ENCODE data around the gene NFIX. TPM values are rescaled to one million over a fixed set of nuclear protein-coding genes. Genes with fewer than 3 reads are reported as not detected.
A peak's percentile ranks its signal among the peaks of the same experiment; 100 is the strongest.

NFIX gene
- total RNA-seq, 1 experiment from 2014 or later = 69.7 TPM

DNA sequence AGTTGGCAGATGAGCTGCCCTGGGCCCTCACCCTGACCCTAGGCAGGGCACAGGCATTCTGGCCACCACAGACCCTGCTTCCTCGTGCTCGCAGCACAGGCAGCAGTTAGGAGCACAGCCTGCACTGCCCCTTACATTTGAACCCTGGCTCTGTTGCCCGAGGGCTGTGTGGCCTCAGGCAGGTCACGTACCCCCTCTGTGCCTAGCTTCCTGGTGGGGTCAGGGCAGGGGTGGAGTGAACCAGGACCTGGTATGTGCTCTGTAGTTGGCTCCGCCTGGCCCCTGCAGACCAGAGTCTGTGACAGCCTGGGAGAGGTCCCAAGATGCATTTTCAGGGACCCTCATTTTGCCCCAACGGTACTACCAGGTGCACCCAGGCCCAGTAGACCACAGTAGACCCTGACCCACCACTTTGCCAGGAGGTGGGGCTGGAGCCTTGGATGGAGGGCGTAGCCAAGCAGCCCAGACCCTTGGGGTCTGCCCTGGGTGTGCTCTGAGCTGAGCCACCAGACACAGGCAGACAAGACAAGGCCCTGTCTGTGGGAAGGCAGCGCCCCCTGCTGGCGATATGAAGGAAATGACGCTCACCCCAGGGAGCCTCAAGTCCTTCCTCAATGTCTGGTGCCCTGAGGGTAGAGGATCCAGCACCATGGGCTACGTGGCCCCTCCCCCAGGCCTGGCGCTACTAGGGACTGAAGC is 98.3 kb downstream of the NFIX start:
- no TSS peak for BruUV-seq (replicated peaks)
- intact Hi-C loops (cut with micrococcal nuclease; ENCODE audit: unreplicated experiment) = loop anchor here (1.0 to 5.0 kb wide), 2 partner anchors 61 to 110 kb away; no protein-coding TSS in a partner anchor
- H3K4me1 ChIP-seq (ENCODE audit: insufficient read depth, low read length, poor library complexity, severe bottlenecking) = peaks cover 44% of the 10 kb centered on the region

DNA sequence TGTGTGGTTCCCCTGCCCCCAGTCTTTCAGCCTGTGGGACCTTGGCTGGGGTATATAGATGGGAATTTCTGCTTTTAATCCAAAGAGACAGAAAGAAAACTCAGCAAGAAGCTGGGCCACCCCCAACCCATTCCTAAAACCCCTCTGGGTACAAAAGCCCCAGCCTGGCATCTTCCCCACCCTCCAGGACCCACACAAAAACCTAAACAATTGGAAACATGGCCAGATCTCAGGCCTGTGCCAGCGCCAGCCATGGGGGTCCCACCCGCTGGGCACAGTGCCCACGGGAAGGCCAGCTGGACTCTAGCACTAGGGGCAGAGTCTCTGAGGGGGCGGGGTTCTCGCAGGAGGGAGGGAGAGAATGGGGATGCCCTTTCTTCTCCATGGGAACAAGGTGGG is 98.8 kb downstream of the NFIX start:
- H3K4me1 ChIP-seq (ENCODE audit: insufficient read depth, low read length, poor library complexity, severe bottlenecking) = peaks cover 44% of the 10 kb centered on the region
- intact Hi-C loops (cut with micrococcal nuclease; ENCODE audit: unreplicated experiment) = loop anchor here (5.0 kb wide), 1 partner anchor 62 kb away; no protein-coding TSS in a partner anchor

More for the DNA sequence above, 98.3 kb downstream of the NFIX start:
- H3K36me3 ChIP-seq (ENCODE audit: insufficient read depth, low read length, poor library complexity, severe bottlenecking) = no peaks in the 10 kb centered on the region
- TF ChIP-seq EZH2 (IDR thresholded peaks at IDR 0.05; ENCODE audit: borderline replicate concordance, low read depth, low read length, poor library complexity, severe bottlenecking) = no peak
- TF ChIP-seq, protein P1, sequence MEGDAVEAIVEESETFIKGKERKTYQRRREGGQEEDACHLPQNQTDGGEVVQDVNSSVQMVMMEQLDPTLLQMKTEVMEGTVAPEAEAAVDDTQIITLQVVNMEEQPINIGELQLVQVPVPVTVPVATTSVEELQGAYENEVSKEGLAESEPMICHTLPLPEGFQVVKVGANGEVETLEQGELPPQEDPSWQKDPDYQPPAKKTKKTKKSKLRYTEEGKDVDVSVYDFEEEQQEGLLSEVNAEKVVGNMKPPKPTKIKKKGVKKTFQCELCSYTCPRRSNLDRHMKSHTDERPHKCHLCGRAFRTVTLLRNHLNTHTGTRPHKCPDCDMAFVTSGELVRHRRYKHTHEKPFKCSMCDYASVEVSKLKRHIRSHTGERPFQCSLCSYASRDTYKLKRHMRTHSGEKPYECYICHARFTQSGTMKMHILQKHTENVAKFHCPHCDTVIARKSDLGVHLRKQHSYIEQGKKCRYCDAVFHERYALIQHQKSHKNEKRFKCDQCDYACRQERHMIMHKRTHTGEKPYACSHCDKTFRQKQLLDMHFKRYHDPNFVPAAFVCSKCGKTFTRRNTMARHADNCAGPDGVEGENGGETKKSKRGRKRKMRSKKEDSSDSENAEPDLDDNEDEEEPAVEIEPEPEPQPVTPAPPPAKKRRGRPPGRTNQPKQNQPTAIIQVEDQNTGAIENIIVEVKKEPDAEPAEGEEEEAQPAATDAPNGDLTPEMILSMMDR (conservative IDR thresholded peaks at IDR 0.05; ENCODE audit: low read depth, low read length) = peak; percentile 96
- POLR2A ChIA-PET (ENCODE audit: low non-redundant PET) = no interaction called here
- CTCF ChIA-PET = interaction anchor here (0.6 to 2.4 kb wide), 12 partner anchors 10 to 128 kb away, joined by 3 to 39 read pairs (median 4); no protein-coding TSS in a partner anchor
- H3K27me3 ChIP-seq (replicated peaks; ENCODE audit: insufficient read depth, low read depth, low read length, poor library complexity) = no peaks in the 10 kb centered on the region
- H3K27ac ChIP-seq (ENCODE audit: low read depth, low read length, poor library complexity, severe bottlenecking) = peak overlapping the region; percentile 35
- DNase-seq (ENCODE audit: low spot score) = peak; percentile 93
- H3K9me3 ChIP-seq (ENCODE audit: low read depth, low read length, poor library complexity, severe bottlenecking) = no peaks in the 10 kb centered on the region
- no peak overlapping the region for H3K4me3 ChIP-seq (ENCODE audit: low read depth, low read length, poor library complexity, severe bottlenecking)

DNA sequence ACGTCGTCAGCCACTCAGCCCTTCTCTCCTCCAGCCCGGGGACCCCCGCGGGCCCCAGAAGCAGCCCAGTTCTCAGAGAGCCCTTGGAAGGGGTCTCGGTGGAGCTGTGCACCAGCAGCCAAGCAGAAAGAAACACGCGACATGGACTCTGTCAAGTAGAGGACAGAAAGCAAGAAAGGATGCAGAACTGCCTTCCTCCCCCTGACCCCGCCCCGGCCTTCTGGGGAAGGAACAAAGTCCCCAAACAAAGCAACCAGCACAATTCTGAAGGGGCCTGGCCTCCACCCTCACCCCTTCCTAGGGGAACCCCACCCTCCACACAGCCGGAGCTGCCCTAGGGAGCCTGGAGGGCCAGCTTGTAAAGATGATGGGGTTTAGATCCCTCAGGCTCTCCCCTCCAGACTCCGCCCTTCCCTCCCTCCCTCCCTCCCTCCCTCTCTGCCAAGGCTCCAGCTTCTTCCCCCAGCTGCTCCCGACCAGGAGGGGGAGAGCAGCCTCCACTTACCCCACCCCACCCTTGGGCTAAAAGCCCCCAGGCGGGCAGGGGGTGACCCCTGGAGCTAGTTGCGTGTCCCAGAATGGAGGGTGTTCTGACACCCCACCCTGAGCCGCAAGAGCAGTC is 99.6 kb downstream of the NFIX start:
- H3K4me3 ChIP-seq (ENCODE audit: low read depth, low read length, poor library complexity, severe bottlenecking) = no peak overlapping the region
- H3K4me1 ChIP-seq (ENCODE audit: insufficient read depth, low read length, poor library complexity, severe bottlenecking) = peaks cover 44% of the 10 kb centered on the region
- H3K27ac ChIP-seq (ENCODE audit: low read depth, low read length, poor library complexity, severe bottlenecking) = no peak overlapping the region
- intact Hi-C loops (cut with micrococcal nuclease; ENCODE audit: unreplicated experiment) = loop anchor here (5.0 kb wide), 1 partner anchor 63 kb away; no protein-coding TSS in a partner anchor
- no peaks in the 10 kb centered on the region for H3K9me3 ChIP-seq (ENCODE audit: low read depth, low read length, poor library complexity, severe bottlenecking)
- BruUV-seq (replicated peaks) = no TSS peak
- POLR2A ChIA-PET (ENCODE audit: low non-redundant PET) = no interaction called here
- TF ChIP-seq, protein P1 (conservative IDR thresholded peaks at IDR 0.05; ENCODE audit: low read depth, low read length) = no peak
- no peak for TF ChIP-seq EZH2 (IDR thresholded peaks at IDR 0.05; ENCODE audit: borderline replicate concordance, low read depth, low read length, poor library complexity, severe bottlenecking)
- no peaks in the 10 kb centered on the region for H3K27me3 ChIP-seq (replicated peaks; ENCODE audit: insufficient read depth, low read depth, low read length, poor library complexity)
- no peaks in the 10 kb centered on the region for H3K36me3 ChIP-seq (ENCODE audit: insufficient read depth, low read length, poor library complexity, severe bottlenecking)
- DNase-seq (ENCODE audit: low spot score) = peak; percentile 46
- CTCF ChIA-PET = interaction anchor here (1.3 to 2.4 kb wide), 2 partner anchors 10 to 117 kb away, joined by 4 to 39 read pairs; no protein-coding TSS in a partner anchor

More for the DNA sequence above, 98.8 kb downstream of the NFIX start:
- no peaks in the 10 kb centered on the region for H3K36me3 ChIP-seq (ENCODE audit: insufficient read depth, low read length, poor library complexity, severe bottlenecking)
- H3K9me3 ChIP-seq (ENCODE audit: low read depth, low read length, poor library complexity, severe bottlenecking) = no peaks in the 10 kb centered on the region
- no peaks in the 10 kb centered on the region for H3K27me3 ChIP-seq (replicated peaks; ENCODE audit: insufficient read depth, low read depth, low read length, poor library complexity)
- TF ChIP-seq EZH2 (IDR thresholded peaks at IDR 0.05; ENCODE audit: borderline replicate concordance, low read depth, low read length, poor library complexity, severe bottlenecking) = no peak
- TF ChIP-seq, protein P1 (conservative IDR thresholded peaks at IDR 0.05; ENCODE audit: low read depth, low read length) = no peak
- no TSS peak for BruUV-seq (replicated peaks)
- POLR2A ChIA-PET (ENCODE audit: low non-redundant PET) = no interaction called here
- no peak overlapping the region for H3K27ac ChIP-seq (ENCODE audit: low read depth, low read length, poor library complexity, severe bottlenecking)
- H3K4me3 ChIP-seq (ENCODE audit: low read depth, low read length, poor library complexity, severe bottlenecking) = no peak overlapping the region
- no peak for DNase-seq (ENCODE audit: low spot score)
- CTCF ChIA-PET = interaction anchor here (0.6 to 2.4 kb wide), 12 partner anchors 10 to 129 kb away, joined by 3 to 39 read pairs (median 4); no protein-coding TSS in a partner anchor

Data from A673 (cell line).